Stimulated activated CD4-positive, alpha-beta T cell treated with anti-CD3 and anti-CD28 coated beads, Interleukin-15, amount 100 ng/mL, for 24 hours (primary cell): ENCODE data around the gene RPUSD1.

Source experiments
- DNase-seq: peaks from one replicate; pipeline ENCODE4 v3.0.0-alpha.2; 2020

RPUSD1 gene

GRCh38 chr16:818592-818991, 30.4 kb upstream of the RPUSD1 start:
- DNase-seq: no peak

- no peak for DNase-seq
These were observed 30.0 kb upstream of the RPUSD1 start for GRCh38 chr16:818132-818531.

- no peak for DNase-seq
These were observed 29.1 kb upstream of the RPUSD1 start for GRCh38 chr16:817001-817906.

GRCh38 chr16:815861-816260, 27.7 kb upstream of the RPUSD1 start:
- no peak for DNase-seq

- no peak for DNase-seq
These were observed 26.8 kb upstream of the RPUSD1 start for GRCh38 chr16:814974-815373.

GRCh38 chr16:813916-814412, 25.8 kb upstream of the RPUSD1 start:
- no peak for DNase-seq

GRCh38 chr16:813204-813915, 25.2 kb upstream of the RPUSD1 start:
- peak; percentile 73 for DNase-seq

- DNase-seq: no peak
These were observed 19.9 kb upstream of the RPUSD1 start for GRCh38 chr16:808085-808386.

GRCh38 chr16:807347-808084, 19.3 kb upstream of the RPUSD1 start:
- peak; percentile 92 for DNase-seq

- DNase-seq: no peak
These were observed 17.3 kb upstream of the RPUSD1 start for GRCh38 chr16:805474-805873.

GRCh38 chr16:804193-805048, 16.2 kb upstream of the RPUSD1 start:
- DNase-seq: no peak

GRCh38 chr16:803754-804080, 15.5 kb upstream of the RPUSD1 start:
- DNase-seq: no peak

- no peak for DNase-seq
These were observed 15.0 kb upstream of the RPUSD1 start for GRCh38 chr16:802914-803753.

- DNase-seq: no peak
These were observed 14.3 kb upstream of the RPUSD1 start for GRCh38 chr16:802461-802860.

GRCh38 chr16:801584-802363, 13.6 kb upstream of the RPUSD1 start:
- DNase-seq: no peak

- DNase-seq: no peak
These were observed 12.8 kb upstream of the RPUSD1 start for GRCh38 chr16:800834-801511.

- DNase-seq: no peak
These were observed 12.0 kb upstream of the RPUSD1 start, which contains the start of gene GNG13 for GRCh38 chr16:799948-800833. GNG13 (minus strand) TSS chr16:800734; CDS start chr16:799077, 1,657 bp downstream.

- DNase-seq: no peak
These were observed 11.1 kb upstream of the RPUSD1 start for GRCh38 chr16:799111-799947.
